A673 (cell line): ENCODE results near the gene ARHGAP22. TPM values are rescaled to one million over a fixed set of nuclear protein-coding genes. Genes with fewer than 3 reads are reported as not detected.

Experiments used
- BruUV-seq: library from RNA; stranded (reverse); fragments of 400-500 nt; replicated peaks from 2 replicates; lab custom pipeline; 2021; lab: Mats Ljungman, UMichigan
- CTCF ChIA-PET: fragments of 300-600 bp; sonication (Branson Sonifier 250); formaldehyde crosslinking; loops from one replicate; lab custom pipeline; 2022; ENCODE audit warnings: antibody characterized with exemption; lab: Charles Lee
- POLR2A ChIA-PET: fragments of 300-600 bp; sonication (Branson Sonifier 250); formaldehyde crosslinking; loops from one replicate; lab custom pipeline; 2022; ENCODE audit warnings: antibody characterized with exemption; ENCODE audit not compliant: low non-redundant PET; lab: Charles Lee
- DNase-seq: peaks from one replicate; pipeline ENCODE4 v3.0.0-alpha.2; 2015; ENCODE audit warnings: low spot score
- H3K27ac ChIP-seq: fragments of 200-600 bp; sonication (generic); 2 replicates; pipeline ENCODE4 v1.5.1; 2016; ENCODE audit warnings: mixed run types, low read depth, mild to moderate bottlenecking, mixed read lengths, antibody characterized with exemption, low read length; ENCODE audit not compliant: poor library complexity, severe bottlenecking
- H3K27me3 ChIP-seq: fragments of 200-600 bp; sonication (generic); replicated peaks from 2 replicates; pipeline ENCODE4 v1.6.1; 2017; ENCODE audit warnings: mixed run types, low read depth, mild to moderate bottlenecking, mixed read lengths, antibody characterized with exemption, low read length; ENCODE audit not compliant: insufficient read depth, poor library complexity
- H3K36me3 ChIP-seq: fragments of 200-600 bp; sonication (generic); 2 replicates; pipeline ENCODE4 v1.6.1; 2016; ENCODE audit warnings: mixed run types, mild to moderate bottlenecking, mixed read lengths, antibody characterized with exemption, low read length; ENCODE audit not compliant: insufficient read depth, poor library complexity, severe bottlenecking
- H3K4me1 ChIP-seq: fragments of 200-600 bp; sonication (generic); 2 replicates; pipeline ENCODE4 v1.6.1; 2017; ENCODE audit warnings: mixed run types, mild to moderate bottlenecking, mixed read lengths, antibody characterized with exemption, low read length; ENCODE audit not compliant: insufficient read depth, poor library complexity, severe bottlenecking
- H3K4me3 ChIP-seq: fragments of 200-600 bp; sonication (generic); 2 replicates; pipeline ENCODE4 v1.5.1; 2016; ENCODE audit warnings: low read depth, mixed run types, mild to moderate bottlenecking, mixed read lengths, low read length; ENCODE audit not compliant: poor library complexity, severe bottlenecking
- H3K9me3 ChIP-seq: fragments of 200-600 bp; sonication (generic); 2 replicates; pipeline ENCODE4 v1.6.1; 2016; ENCODE audit warnings: mixed run types, low read depth, mild to moderate bottlenecking, mixed read lengths, antibody characterized with exemption, low read length; ENCODE audit not compliant: poor library complexity, severe bottlenecking
- CTCF ChIP-seq: fragments of 300-800, 200-600 bp; sonication (generic); conservative IDR thresholded peaks from 2 replicates; pipeline ENCODE4 v1.5.1; 2017; ENCODE audit warnings: low read depth, mild to moderate bottlenecking, antibody characterized with exemption, low read length, moderate library complexity, mixed read lengths
- EZH2 ChIP-seq: fragments of 200-600 bp; sonication (generic); IDR thresholded peaks from 2 replicates; pipeline ENCODE4 v1.6.1; 2017; ENCODE audit warnings: borderline replicate concordance, low read depth, mild to moderate bottlenecking, mixed read lengths, antibody characterized with exemption, low read length; ENCODE audit not compliant: poor library complexity, severe bottlenecking
- intact Hi-C: fragments of 100-400 bp; cut with micrococcal nuclease; formaldehyde crosslinking; loops from one replicate; pipeline ENCODE4 v1.10.0; 2022; ENCODE audit not compliant: unreplicated experiment
- total RNA-seq: library from RNA; stranded (reverse); gene quantifications from 2 replicates; pipeline ENCODE4 v1.2.3, GENCODE V29; 2021

Gene ARHGAP22
- total RNA-seq, 1 experiment from 2014 or later = 0.47 TPM

DNA sequence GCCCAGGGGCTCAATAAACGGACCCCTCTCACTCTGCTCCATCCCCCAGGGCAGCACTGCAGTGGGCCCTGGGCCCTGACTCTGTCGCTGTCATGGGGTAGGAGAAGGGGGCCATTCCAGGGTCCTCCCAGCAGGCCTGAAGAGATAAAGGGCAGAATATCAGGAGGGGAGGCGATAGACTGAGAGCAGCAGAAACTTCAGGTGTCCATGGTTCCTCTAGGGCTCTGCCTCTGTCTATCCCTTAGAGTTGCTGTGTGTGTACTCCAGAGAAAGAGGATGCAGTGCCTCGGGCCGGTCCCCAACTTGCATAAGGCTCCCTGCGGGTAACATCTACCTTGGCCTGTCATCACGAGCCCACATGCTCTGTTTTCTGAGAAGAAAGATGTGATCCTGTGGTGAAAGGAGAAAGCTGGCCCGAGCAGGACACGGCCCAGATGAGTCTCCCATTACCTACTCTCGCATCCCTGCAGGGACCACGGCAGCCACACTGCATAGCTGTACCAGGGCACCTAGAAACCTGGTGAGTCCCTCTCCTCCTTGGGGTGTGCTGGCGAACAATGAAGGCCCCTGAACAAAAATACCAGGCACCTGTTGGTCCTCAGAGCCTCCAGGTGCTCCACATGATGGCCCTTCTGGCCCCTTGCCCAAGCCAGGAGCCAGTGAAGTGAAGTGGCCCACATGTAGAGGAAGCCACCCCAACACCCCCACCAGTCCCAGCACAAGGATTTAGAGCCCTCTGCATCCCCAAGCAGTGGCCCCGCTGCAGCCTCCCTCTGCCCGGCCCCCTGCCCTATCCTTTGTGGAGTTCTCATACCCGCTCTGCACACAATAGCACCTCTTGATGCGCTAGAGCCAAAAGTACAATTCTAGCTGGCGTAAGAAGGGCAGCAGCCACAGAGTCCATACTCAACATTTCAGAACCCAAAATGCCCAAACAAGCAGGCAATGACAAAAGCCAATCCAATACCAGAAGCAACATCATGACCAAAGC is 106.8 kb downstream of the ARHGAP22 start:
- no peak for DNase-seq

GRCh38 chr10:48496831-48497779 is 107.8 kb downstream of the ARHGAP22 start:
- H3K4me1 ChIP-seq = no peaks in the 10 kb centered on the region
- CTCF ChIA-PET = no interaction called here
- H3K27me3 ChIP-seq = no peaks in the 10 kb centered on the region
- H3K27ac ChIP-seq = no peak overlapping the region
- no peaks in the 10 kb centered on the region for H3K9me3 ChIP-seq
- TF ChIP-seq EZH2 (no peak), CTCF (no peak)
- BruUV-seq = no TSS peak
- H3K4me3 ChIP-seq = no peak overlapping the region
- H3K36me3 ChIP-seq = no peaks in the 10 kb centered on the region
- intact Hi-C loops = no loop called here
- POLR2A ChIA-PET = no interaction called here
- peak; percentile 5 for DNase-seq

More for the DNA sequence above, 106.8 kb downstream of the ARHGAP22 start:
- CTCF ChIA-PET = no interaction called here
- Histone ChIP-seq H3K36me3 (no peaks in the 10 kb centered on the region), H3K9me3 (no peaks in the 10 kb centered on the region), H3K27ac (no peak overlapping the region), H3K4me1 (no peaks in the 10 kb centered on the region), H3K4me3 (no peak overlapping the region), H3K27me3 (no peaks in the 10 kb centered on the region)
- BruUV-seq = no TSS peak
- intact Hi-C loops = no loop called here
- TF ChIP-seq EZH2 (no peak), CTCF (no peak)
- POLR2A ChIA-PET = no interaction called here

DNA sequence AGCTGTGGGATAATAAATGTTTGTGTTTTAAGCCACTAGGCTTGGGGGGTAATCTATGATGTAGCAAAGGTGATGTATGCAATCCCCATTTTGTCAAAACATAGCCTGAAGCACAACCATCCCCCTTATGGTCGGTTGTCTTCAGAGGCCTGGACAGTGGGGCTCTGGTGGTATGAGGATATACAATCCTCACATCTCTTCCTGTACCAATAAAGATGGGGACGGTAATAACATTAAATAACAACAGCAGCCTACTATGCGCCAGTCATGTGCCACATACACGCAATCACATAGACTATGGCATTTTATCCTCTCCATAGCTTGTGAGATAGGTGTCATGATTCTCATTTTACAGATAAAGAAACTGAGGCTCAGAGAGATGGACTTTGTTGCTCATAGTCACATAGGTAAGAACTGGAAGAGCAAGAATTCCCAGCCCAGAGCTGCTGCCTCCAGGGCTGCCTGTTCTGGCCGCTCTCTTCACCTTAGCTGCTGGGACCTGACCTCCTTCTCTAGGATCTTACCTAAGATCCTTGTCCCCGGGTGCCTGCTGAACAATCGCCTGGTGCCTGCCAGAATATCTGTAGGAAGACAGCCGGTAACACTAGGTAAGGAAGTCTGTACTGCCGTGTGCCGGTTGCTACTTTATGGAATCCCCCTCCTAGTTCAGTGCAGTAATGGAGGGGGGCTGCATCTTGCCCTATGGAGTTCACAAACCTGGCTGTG is 108.6 kb downstream of the ARHGAP22 start:
- intact Hi-C loops = no loop called here
- DNase-seq = no peak
- ChIA-PET POLR2A (no interaction called here), CTCF (no interaction called here)
- Histone ChIP-seq H3K36me3 (no peaks in the 10 kb centered on the region), H3K9me3 (no peaks in the 10 kb centered on the region), H3K4me3 (no peak overlapping the region), H3K4me1 (no peaks in the 10 kb centered on the region), H3K27me3 (no peaks in the 10 kb centered on the region), H3K27ac (no peak overlapping the region)
- no peak for TF ChIP-seq EZH2
- TF ChIP-seq CTCF = no peak
- no TSS peak for BruUV-seq
